ENCODE measurements around the gene UEVLD.

- no peak for TF ChIP-seq CTCF (IDR thresholded peaks at IDR 0.05)
- no peak for TF ChIP-seq POLR2A (IDR thresholded peaks at IDR 0.05)
These were observed 52.3 kb downstream of the UEVLD start for GRCh38 chr11:18536209-18536608.

All from tibial nerve (tissue), 3 donors.